CD4-positive, CD25-positive, alpha-beta regulatory T cell (primary cell): ENCODE data around the gene TMC1. TPM values are rescaled to one million over a fixed set of nuclear protein-coding genes. Genes with fewer than 3 reads are reported as not detected.

ENCODE experiments used
- ATAC-seq, 2 donors: fragments of 150-1000 bp; cut with Tn5 transposase; one replicate each; pipeline ENCODE4 v1.10.0; 2021; ENCODE audit warnings: low read depth in 2 of 2, moderate number of reproducible peaks in 2 of 2, moderate library complexity in 1 of 2
- DNase-seq, 3 donors: peaks; one replicate each; pipeline versions ENCODE4 v3.0.0 to v3.0.0-alpha.2; 2012 to 2022; ENCODE audit warnings: mixed read lengths in 1 of 3
- H3K27ac ChIP-seq: one replicate; pipeline ENCODE4 v1.7.0; 2013; ENCODE audit warnings: mild to moderate bottlenecking, low read length; ENCODE audit not compliant: insufficient read depth, poor library complexity, severe bottlenecking
- H3K27me3 ChIP-seq: one replicate; pipeline ENCODE4 v1.7.0; 2013; ENCODE audit warnings: low read length; ENCODE audit not compliant: control insufficient read depth, insufficient read depth
- H3K36me3 ChIP-seq: one replicate; pipeline ENCODE4 v1.7.0; 2013; ENCODE audit warnings: mild to moderate bottlenecking, low read length, moderate library complexity; ENCODE audit not compliant: control insufficient read depth, insufficient read depth
- H3K4me1 ChIP-seq: 2 replicates; pipeline ENCODE4 v1.7.0; 2013; ENCODE audit warnings: mild to moderate bottlenecking, low read length; ENCODE audit not compliant: insufficient read depth, control insufficient read depth, poor library complexity, severe bottlenecking
- H3K4me3 ChIP-seq: one replicate; pipeline ENCODE4 v1.7.0; 2013; ENCODE audit warnings: low read depth, mild to moderate bottlenecking, low read length, moderate library complexity
- H3K9me3 ChIP-seq, 2 experiments: 1 replicate in 1 of 2; 2 replicates in 1 of 2; pipeline ENCODE4 v1.7.0; 2013; ENCODE audit warnings: low read length in 2 of 2, mild to moderate bottlenecking in 1 of 2, moderate library complexity in 1 of 2; ENCODE audit not compliant: control insufficient read depth in 2 of 2
- H3K27ac Mint-ChIP-seq, 3 donors: one replicate each; pipeline ENCODE4 v1.8.0; 2020 to 2022; ENCODE audit warnings: mild to moderate bottlenecking in 3 of 3, mixed read lengths in 3 of 3, moderate library complexity in 2 of 3
- H3K27me3 Mint-ChIP-seq: one replicate; pipeline ENCODE4 v1.8.0; 2022; ENCODE audit warnings: mild to moderate bottlenecking, mixed read lengths
- H3K36me3 Mint-ChIP-seq: one replicate; pipeline ENCODE4 v1.8.0; 2020; ENCODE audit warnings: mixed read lengths
- H3K4me1 Mint-ChIP-seq, 4 donors: one replicate each; pipeline ENCODE4 v1.8.0; 2020 to 2022; ENCODE audit warnings: mixed read lengths in 4 of 4, mild to moderate bottlenecking in 1 of 4
- H3K4me3 Mint-ChIP-seq, 4 donors: one replicate each; pipeline ENCODE4 v1.8.0; 2020 to 2022; ENCODE audit warnings: mild to moderate bottlenecking in 4 of 4, mixed read lengths in 4 of 4, moderate library complexity in 3 of 4
- H3K9me3 Mint-ChIP-seq, 7 donors: one replicate each; pipeline ENCODE4 v1.8.0; 2020 to 2022; ENCODE audit warnings: mixed read lengths in 7 of 7, mild to moderate bottlenecking in 3 of 7, moderate library complexity in 2 of 7
- polyA plus RNA-seq, 4 donors: library from polyadenylated mRNA; unstranded; fragments of 300-500 nt; fragmentation: Illumina TruSeq; gene quantifications; one replicate each; pipeline ENCODE4 v1.2.3, GENCODE V29; 2021
- total RNA-seq: library from RNA; stranded (reverse); gene quantifications from one replicate; pipeline ENCODE4 v1.2.3, GENCODE V29; 2022

TMC1 gene
- total and polyA plus RNA-seq, 5 donors from 2014 or later = not detected

GRCh38 chr9:72871685-72872084, 350.3 kb downstream of the TMC1 start:
- DNase-seq (no peak), ATAC-seq (no peak)
- H3K4me3 Mint-ChIP-seq = no peak overlapping the region
- Histone ChIP-seq H3K4me1 (no peaks in the 10 kb centered on the region), H3K27ac (no peak overlapping the region), H3K36me3 (no peaks in the 10 kb centered on the region), H3K27me3 (no peaks in the 10 kb centered on the region), H3K4me3 (no peak overlapping the region), H3K9me3 (no peaks in the 10 kb centered on the region)
- no peaks in the 10 kb centered on the region for H3K36me3 Mint-ChIP-seq
- H3K27ac Mint-ChIP-seq = no peak overlapping the region
- peaks cover 0 to 2% (median 0%) of the 10 kb centered on the region in 7 donors for H3K9me3 Mint-ChIP-seq
- H3K4me1 Mint-ChIP-seq = no peaks in the 10 kb centered on the region
- H3K27me3 Mint-ChIP-seq = peaks cover 4% of the 10 kb centered on the region

- no peaks in the 10 kb centered on the region for H3K9me3 ChIP-seq
- H3K4me3 Mint-ChIP-seq = no peak overlapping the region
- H3K4me3 ChIP-seq = no peak overlapping the region
- H3K27ac Mint-ChIP-seq = no peak overlapping the region
- no peaks in the 10 kb centered on the region for H3K36me3 Mint-ChIP-seq
- H3K36me3 ChIP-seq = no peaks in the 10 kb centered on the region
- H3K4me1 Mint-ChIP-seq = no peaks in the 10 kb centered on the region
- peaks cover 4% of the 10 kb centered on the region for H3K27me3 Mint-ChIP-seq
- H3K9me3 Mint-ChIP-seq = peaks cover 0 to 2% (median 0%) of the 10 kb centered on the region in 7 donors
- DNase-seq (no peak), ATAC-seq (no peak)
- H3K27ac ChIP-seq = no peak overlapping the region
- H3K27me3 ChIP-seq = no peaks in the 10 kb centered on the region
- no peaks in the 10 kb centered on the region for H3K4me1 ChIP-seq
These were observed 351.3 kb downstream of the TMC1 start for GRCh38 chr9:72872718-72873117.

GRCh38 chr9:72873456-72873855, 352.0 kb downstream of the TMC1 start:
- no peak for ATAC-seq
- no peak overlapping the region for H3K27ac Mint-ChIP-seq
- no peak overlapping the region for H3K4me3 ChIP-seq
- H3K27me3 Mint-ChIP-seq = peaks cover 4% of the 10 kb centered on the region
- no peaks in the 10 kb centered on the region for H3K4me1 ChIP-seq
- no peaks in the 10 kb centered on the region for H3K36me3 ChIP-seq
- H3K9me3 Mint-ChIP-seq = peaks cover 0 to 2% (median 0%) of the 10 kb centered on the region in 7 donors
- no peak for DNase-seq
- no peak overlapping the region for H3K4me3 Mint-ChIP-seq
- H3K4me1 Mint-ChIP-seq = no peaks in the 10 kb centered on the region
- no peak overlapping the region for H3K27ac ChIP-seq
- no peaks in the 10 kb centered on the region for H3K9me3 ChIP-seq
- no peaks in the 10 kb centered on the region for H3K27me3 ChIP-seq
- H3K36me3 Mint-ChIP-seq = no peaks in the 10 kb centered on the region

- H3K36me3 Mint-ChIP-seq = no peaks in the 10 kb centered on the region
- H3K9me3 ChIP-seq = no peaks in the 10 kb centered on the region
- no peak overlapping the region for H3K4me3 Mint-ChIP-seq
- no peak overlapping the region for H3K27ac ChIP-seq
- no peaks in the 10 kb centered on the region for H3K4me1 ChIP-seq
- H3K4me1 Mint-ChIP-seq = no peaks in the 10 kb centered on the region
- H3K27ac Mint-ChIP-seq = no peak overlapping the region
- no peak for DNase-seq
- H3K4me3 ChIP-seq = no peak overlapping the region
- H3K36me3 ChIP-seq = no peaks in the 10 kb centered on the region
- H3K27me3 ChIP-seq = no peaks in the 10 kb centered on the region
- peaks cover 0 to 2% (median 0%) of the 10 kb centered on the region in 7 donors for H3K9me3 Mint-ChIP-seq
- ATAC-seq = no peak
- H3K27me3 Mint-ChIP-seq = peaks cover 4% of the 10 kb centered on the region
These were observed 352.9 kb downstream of the TMC1 start for GRCh38 chr9:72874344-72874743.

GRCh38 chr9:72875221-72875620, 353.8 kb downstream of the TMC1 start:
- H3K9me3 Mint-ChIP-seq = peaks cover 0 to 2% (median 0%) of the 10 kb centered on the region in 7 donors
- H3K4me1 Mint-ChIP-seq = no peaks in the 10 kb centered on the region
- no peaks in the 10 kb centered on the region for H3K36me3 Mint-ChIP-seq
- no peak overlapping the region for H3K27ac ChIP-seq
- no peak overlapping the region for H3K27ac Mint-ChIP-seq
- peaks cover 4% of the 10 kb centered on the region for H3K27me3 Mint-ChIP-seq
- no peak overlapping the region for H3K4me3 ChIP-seq
- no peaks in the 10 kb centered on the region for H3K4me1 ChIP-seq
- H3K9me3 ChIP-seq = no peaks in the 10 kb centered on the region
- H3K36me3 ChIP-seq = no peaks in the 10 kb centered on the region
- DNase-seq (no peak), ATAC-seq (no peak)
- H3K4me3 Mint-ChIP-seq = no peak overlapping the region
- no peaks in the 10 kb centered on the region for H3K27me3 ChIP-seq

- H3K27me3 ChIP-seq = no peaks in the 10 kb centered on the region
- no peaks in the 10 kb centered on the region for H3K36me3 Mint-ChIP-seq
- H3K9me3 ChIP-seq = no peaks in the 10 kb centered on the region
- no peaks in the 10 kb centered on the region for H3K36me3 ChIP-seq
- H3K27ac Mint-ChIP-seq = no peak overlapping the region
- H3K9me3 Mint-ChIP-seq = peaks cover 0 to 6% (median 0%) of the 10 kb centered on the region in 7 donors
- H3K27me3 Mint-ChIP-seq = peaks cover 3% of the 10 kb centered on the region
- no peak overlapping the region for H3K4me3 Mint-ChIP-seq
- no peak for DNase-seq
- H3K4me1 ChIP-seq = no peaks in the 10 kb centered on the region
- no peak for ATAC-seq
- H3K4me3 ChIP-seq = no peak overlapping the region
- no peaks in the 10 kb centered on the region for H3K4me1 Mint-ChIP-seq
- H3K27ac ChIP-seq = no peak overlapping the region
These were observed 359.4 kb downstream of the TMC1 start for GRCh38 chr9:72880821-72881220.

GRCh38 chr9:72882117-72882775, 360.8 kb downstream of the TMC1 start:
- no peak overlapping the region for H3K4me3 Mint-ChIP-seq
- H3K36me3 Mint-ChIP-seq = no peaks in the 10 kb centered on the region
- ATAC-seq (no peak), DNase-seq (no peak)
- no peak overlapping the region for H3K27ac Mint-ChIP-seq
- Histone ChIP-seq H3K36me3 (no peaks in the 10 kb centered on the region), H3K4me3 (no peak overlapping the region), H3K9me3 (no peaks in the 10 kb centered on the region), H3K27me3 (no peaks in the 10 kb centered on the region), H3K27ac (no peak overlapping the region), H3K4me1 (no peaks in the 10 kb centered on the region)
- no peaks in the 10 kb centered on the region for H3K4me1 Mint-ChIP-seq
- no peaks in the 10 kb centered on the region for H3K27me3 Mint-ChIP-seq
- H3K9me3 Mint-ChIP-seq = peaks cover 0 to 6% (median 0%) of the 10 kb centered on the region in 7 donors

- ATAC-seq = no peak
- H3K27ac Mint-ChIP-seq = no peak overlapping the region
- H3K4me3 ChIP-seq = no peak overlapping the region
- peaks cover 0 to 4% (median 0%) of the 10 kb centered on the region in 7 donors for H3K9me3 Mint-ChIP-seq
- H3K27me3 Mint-ChIP-seq = no peaks in the 10 kb centered on the region
- H3K4me1 Mint-ChIP-seq = no peaks in the 10 kb centered on the region
- H3K36me3 Mint-ChIP-seq = no peaks in the 10 kb centered on the region
- no peak overlapping the region for H3K4me3 Mint-ChIP-seq
- no peaks in the 10 kb centered on the region for H3K36me3 ChIP-seq
- H3K9me3 ChIP-seq = no peaks in the 10 kb centered on the region
- no peak for DNase-seq
- H3K27ac ChIP-seq = no peak overlapping the region
- no peaks in the 10 kb centered on the region for H3K27me3 ChIP-seq
- no peaks in the 10 kb centered on the region for H3K4me1 ChIP-seq
These were observed 362.5 kb downstream of the TMC1 start for GRCh38 chr9:72883875-72884274.
